IPS-NIHi7 (cell line): ENCODE measurements around the gene GPBAR1.
"Not testable (repeated sequence)": the region's sequence is repeated elsewhere in the genome, so short reads cannot be mapped to it uniquely, and the experiment has no call there.

ENCODE experiments used
- DNase-seq: peaks from one replicate; pipeline ENCODE4 v3.0.0; 2012; ENCODE audit warnings: mixed read lengths; ENCODE audit errors: extremely low spot score

GPBAR1 gene

GRCh38 chr2:218310853-218311540, 50.2 kb downstream of the GPBAR1 start:
- no peak for DNase-seq

DNA sequence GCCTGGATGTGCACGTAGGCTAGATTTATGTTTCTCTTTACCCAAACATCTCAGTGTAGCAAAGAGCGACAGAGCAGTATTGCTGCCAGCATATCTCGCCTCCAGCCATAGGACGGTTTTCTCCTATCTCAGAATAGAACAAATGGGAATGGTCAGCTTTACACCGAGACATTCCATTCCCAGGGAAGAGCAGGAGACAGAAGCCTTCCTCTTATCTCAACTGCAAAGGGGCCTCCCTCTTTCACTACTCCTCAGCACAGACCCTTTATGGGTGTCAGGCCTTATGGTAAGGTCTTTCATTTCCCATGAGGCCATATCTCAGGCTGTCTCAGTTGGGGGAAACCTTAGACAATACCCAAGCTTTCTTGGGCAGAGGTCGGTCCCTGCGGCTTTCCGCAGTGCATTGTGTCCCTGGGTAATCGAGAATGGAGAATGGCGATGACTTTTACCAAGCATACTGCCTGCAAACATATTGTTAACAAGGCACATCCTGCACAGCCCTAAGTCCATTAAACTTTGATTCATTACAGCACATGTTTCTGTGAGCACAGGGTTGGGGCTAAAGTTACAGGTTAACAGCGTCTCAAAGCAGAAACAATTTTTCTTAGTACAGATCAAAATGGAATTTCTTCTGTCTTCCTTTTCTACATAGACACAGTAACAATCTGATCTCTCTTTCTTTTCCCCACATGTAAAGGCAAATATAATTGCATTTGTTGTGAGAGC, 50.9 kb downstream of the GPBAR1 start:
- DNase-seq: not testable (repeated sequence)

DNA sequence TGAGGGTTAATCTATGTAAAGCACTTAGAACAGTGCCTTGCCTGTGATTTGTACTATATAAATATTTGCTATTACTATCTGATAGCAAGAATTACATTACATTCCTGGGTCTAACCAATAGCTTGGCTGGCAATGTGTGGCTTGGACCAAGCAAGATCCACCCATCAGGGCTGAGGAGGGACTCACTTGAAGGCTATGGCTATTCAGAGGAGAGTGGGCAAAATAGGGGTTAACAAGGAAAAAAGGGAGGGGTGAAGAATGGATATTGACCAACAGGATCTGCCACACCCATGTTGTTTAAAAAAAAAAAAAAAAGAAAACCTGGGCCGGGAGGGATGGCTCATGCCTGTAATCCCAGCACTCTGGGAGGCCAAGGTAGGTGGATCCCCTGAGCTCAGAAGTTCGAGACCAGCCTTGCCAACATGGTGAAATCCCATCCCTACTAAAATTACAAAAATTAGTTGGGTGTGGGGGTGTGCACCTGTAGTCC, 51.5 kb downstream of the GPBAR1 start:
- no peak for DNase-seq

DNA sequence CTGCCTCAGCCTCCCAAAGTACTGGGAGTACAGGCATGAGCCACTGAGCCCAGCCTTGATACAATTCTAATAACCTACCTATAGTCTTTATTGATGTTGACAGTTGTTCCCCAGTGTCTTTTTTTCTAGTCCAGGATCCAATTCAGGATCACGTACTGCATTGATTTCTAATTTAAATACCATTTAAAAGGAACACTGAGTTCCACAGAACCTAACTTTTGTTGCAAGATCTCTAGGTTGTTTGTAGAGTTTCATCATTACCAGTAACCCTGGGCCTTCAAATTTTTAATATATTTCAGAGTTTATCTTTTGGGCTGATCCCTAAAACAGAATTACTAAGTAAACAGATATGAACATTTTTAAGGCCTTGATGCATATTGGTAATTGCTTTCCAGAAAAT, 52.5 kb downstream of the GPBAR1 start:
- no peak for DNase-seq
